Measurements from ENCODE around the gene NAA20.
"Not testable (repeated sequence)": the region's sequence is repeated elsewhere in the genome, so short reads cannot be mapped to it uniquely, and the experiment has no call there.

Gene NAA20

GRCh38 chr20:19992996-19993908 is 23.9 kb upstream of the NAA20 start:
- DNase-seq = no peak

GRCh38 chr20:19993958-19994669 is 23.0 kb upstream of the NAA20 start:
- DNase-seq = no peak

GRCh38 chr20:19995220-19995863 is 21.8 kb upstream of the NAA20 start:
- no peak for DNase-seq

GRCh38 chr20:19996222-19996621 is 20.9 kb upstream of the NAA20 start:
- DNase-seq = peak; percentile 53

- DNase-seq = peak; percentile 69
Measured at GRCh38 chr20:19996917-19997316, 20.2 kb upstream of the NAA20 start.

GRCh38 chr20:19998990-19999705 is 18.0 kb upstream of the NAA20 start:
- DNase-seq = no peak

- DNase-seq = peak; percentile 82
Measured at GRCh38 chr20:20000211-20000968, 16.8 kb upstream of the NAA20 start.

GRCh38 chr20:20002101-20002998 is 14.8 kb upstream of the NAA20 start:
- DNase-seq = no peak

- peak; percentile 95 for DNase-seq
Measured at GRCh38 chr20:20003031-20003954, 13.9 kb upstream of the NAA20 start.

- not testable (repeated sequence) for DNase-seq
Measured at GRCh38 chr20:20003955-20004322, 13.2 kb upstream of the NAA20 start.

GRCh38 chr20:20005342-20005741 is 11.8 kb upstream of the NAA20 start:
- no peak for DNase-seq

GRCh38 chr20:20009784-20010253 is 7.3 kb upstream of the NAA20 start:
- DNase-seq = no peak

- DNase-seq = no peak
Measured at GRCh38 chr20:20010639-20011500, 6.3 kb upstream of the NAA20 start.

GRCh38 chr20:20012541-20012940 is 4.6 kb upstream of the NAA20 start:
- no peak for DNase-seq

GRCh38 chr20:20014659-20015058 is 2.5 kb upstream of the NAA20 start:
- peak; percentile 45 for DNase-seq

GRCh38 chr20:20017844-20018185 is 653 bp downstream of the NAA20 start:
- DNase-seq = no peak

- no peak for DNase-seq
Measured at GRCh38 chr20:20018366-20018765, 1.2 kb downstream of the NAA20 start.

- no peak for DNase-seq
Measured at GRCh38 chr20:20019123-20019522, 2.0 kb downstream of the NAA20 start.

- DNase-seq = no peak
Measured at GRCh38 chr20:20020908-20021307, 3.7 kb downstream of the NAA20 start.

All from inflammatory macrophage treated with lipopolysaccharide for 4 hours (primary cell).